ENCODE results near the gene MRPS25.

DNA sequence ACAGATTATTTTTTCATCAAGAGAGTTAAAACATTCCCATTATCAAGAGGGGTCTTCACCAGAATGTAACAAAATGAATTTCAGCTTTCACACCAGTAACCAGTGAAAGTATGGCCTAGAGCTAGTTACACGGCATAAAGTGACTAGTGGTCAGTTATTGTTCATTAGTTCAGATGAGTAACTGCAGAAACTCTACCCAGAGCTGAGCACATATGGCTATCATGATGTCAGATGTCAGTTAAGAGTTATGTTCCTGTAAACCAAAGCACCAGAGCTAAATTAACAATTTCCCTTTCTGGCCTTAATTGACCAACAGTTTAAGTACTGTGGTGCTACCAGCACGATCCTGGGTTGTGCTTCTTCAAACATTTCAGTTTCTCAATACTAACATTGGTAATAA lies 6.6 kb upstream of the MRPS25 start:
- TF ChIP-seq, protein P1, sequence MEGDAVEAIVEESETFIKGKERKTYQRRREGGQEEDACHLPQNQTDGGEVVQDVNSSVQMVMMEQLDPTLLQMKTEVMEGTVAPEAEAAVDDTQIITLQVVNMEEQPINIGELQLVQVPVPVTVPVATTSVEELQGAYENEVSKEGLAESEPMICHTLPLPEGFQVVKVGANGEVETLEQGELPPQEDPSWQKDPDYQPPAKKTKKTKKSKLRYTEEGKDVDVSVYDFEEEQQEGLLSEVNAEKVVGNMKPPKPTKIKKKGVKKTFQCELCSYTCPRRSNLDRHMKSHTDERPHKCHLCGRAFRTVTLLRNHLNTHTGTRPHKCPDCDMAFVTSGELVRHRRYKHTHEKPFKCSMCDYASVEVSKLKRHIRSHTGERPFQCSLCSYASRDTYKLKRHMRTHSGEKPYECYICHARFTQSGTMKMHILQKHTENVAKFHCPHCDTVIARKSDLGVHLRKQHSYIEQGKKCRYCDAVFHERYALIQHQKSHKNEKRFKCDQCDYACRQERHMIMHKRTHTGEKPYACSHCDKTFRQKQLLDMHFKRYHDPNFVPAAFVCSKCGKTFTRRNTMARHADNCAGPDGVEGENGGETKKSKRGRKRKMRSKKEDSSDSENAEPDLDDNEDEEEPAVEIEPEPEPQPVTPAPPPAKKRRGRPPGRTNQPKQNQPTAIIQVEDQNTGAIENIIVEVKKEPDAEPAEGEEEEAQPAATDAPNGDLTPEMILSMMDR (IDR thresholded peaks at IDR 0.05; ENCODE audit: low read length), result no peak
- no peak for TF ChIP-seq EZH2 (IDR thresholded peaks at IDR 0.05; ENCODE audit: borderline replicate concordance, low read length)
